SK-N-SH treated with all-trans-retinoic acid at 6 μM for 48 hours (cell line): ENCODE measurements around the gene HLA-G.
"Not testable (repeated sequence)": the region's sequence is repeated elsewhere in the genome, so short reads cannot be mapped to it uniquely, and the experiment has no call there.

Source experiments
- ATAC-seq: fragments of 200-7000 bp; cut with Tn5 transposase; 3 replicates; pipeline ENCODE4 v1.9.1; 2020; ENCODE audit warnings: mild to moderate bottlenecking, moderate library complexity
- ARNTL ChIP-seq: fragments of 450-650 bp; formaldehyde crosslinking; IDR thresholded peaks from 2 replicates; pipeline ENCODE4 v1.5.0; 2020; ENCODE audit warnings: low read depth, mild to moderate bottlenecking, moderate library complexity, borderline replicate concordance
- BACH2 ChIP-seq: fragments of 250-450 bp; sonication (Bioruptor Pico); IDR thresholded peaks from 2 replicates; pipeline ENCODE4 v1.9.0; 2021; ENCODE audit warnings: mild to moderate bottlenecking, borderline replicate concordance
- CREB5 ChIP-seq: fragments of 250-450 bp; sonication (Bioruptor Pico); IDR thresholded peaks from 2 replicates; pipeline ENCODE4 v1.5.1; 2020; ENCODE audit warnings: low read depth, mild to moderate bottlenecking, moderate library complexity
- CSDC2 ChIP-seq: fragments of 250-450 bp; sonication (Bioruptor Pico); IDR thresholded peaks from 2 replicates; pipeline ENCODE4 v1.5.0; 2020; ENCODE audit warnings: mild to moderate bottlenecking, moderate library complexity
- CSRNP3 ChIP-seq: fragments of 250-450 bp; sonication (Bioruptor Pico); IDR thresholded peaks from 2 replicates; pipeline ENCODE4 v1.5.1; 2021; ENCODE audit warnings: mild to moderate bottlenecking, moderate library complexity
- ESRRG ChIP-seq: fragments of 250-450 bp; sonication (Bioruptor Pico); IDR thresholded peaks from 2 replicates; pipeline ENCODE4 v1.6.1; 2021; ENCODE audit warnings: mild to moderate bottlenecking
- GLIS3 ChIP-seq: fragments of 250-450 bp; sonication (Bioruptor Pico); IDR thresholded peaks from 2 replicates; pipeline ENCODE4 v1.5.0; 2020; ENCODE audit warnings: mild to moderate bottlenecking, moderate library complexity
- ISL1 ChIP-seq: fragments of 250-450 bp; sonication (Bioruptor Pico); IDR thresholded peaks from 2 replicates; pipeline ENCODE4 v2.1.2; 2022; ENCODE audit warnings: mild to moderate bottlenecking, moderate library complexity
- OSR1 ChIP-seq: fragments of 250-450 bp; sonication (Bioruptor Pico); IDR thresholded peaks from 2 replicates; pipeline ENCODE4 v1.8.0; 2022; ENCODE audit warnings: moderate library complexity, mild to moderate bottlenecking, inconsistent platforms
- PATZ1 ChIP-seq: fragments of 250-450 bp; sonication (Bioruptor Pico); IDR thresholded peaks from 2 replicates; pipeline ENCODE4 v1.8.0; 2020; ENCODE audit warnings: mild to moderate bottlenecking, moderate library complexity, borderline replicate concordance
- POU6F1 ChIP-seq: fragments of 250-450 bp; sonication (Bioruptor Pico); IDR thresholded peaks from 2 replicates; pipeline ENCODE4 v1.8.0; 2021; ENCODE audit warnings: low read depth, mild to moderate bottlenecking, moderate library complexity, borderline replicate concordance
- PPARA ChIP-seq: fragments of 250-450 bp; sonication (Bioruptor Pico); IDR thresholded peaks from 2 replicates; pipeline ENCODE4 v1.5.0; 2020; ENCODE audit warnings: mild to moderate bottlenecking, borderline replicate concordance
- RARB ChIP-seq: fragments of 250-450 bp; sonication (Bioruptor Pico); IDR thresholded peaks from 2 replicates; pipeline ENCODE4 v1.8.0; 2021; ENCODE audit warnings: mild to moderate bottlenecking, moderate library complexity
- SNAI2 ChIP-seq: fragments of 250-450 bp; sonication (Bioruptor Pico); IDR thresholded peaks from 2 replicates; pipeline ENCODE4 v1.5.0; 2020; ENCODE audit warnings: mild to moderate bottlenecking, moderate library complexity
- TCF4 ChIP-seq: fragments of 250-450 bp; sonication (Bioruptor Pico); IDR thresholded peaks from 2 replicates; pipeline ENCODE4 v1.8.0; 2021; ENCODE audit warnings: mild to moderate bottlenecking, moderate library complexity, borderline replicate concordance
- TOX ChIP-seq: fragments of 250-450 bp; sonication (Bioruptor Pico); IDR thresholded peaks from 2 replicates; pipeline ENCODE4 v1.8.0; 2021; ENCODE audit warnings: mild to moderate bottlenecking, moderate library complexity, borderline replicate concordance
- TSHZ2 ChIP-seq: fragments of 250-450 bp; sonication (Bioruptor Pico); IDR thresholded peaks from 2 replicates; pipeline ENCODE4 v1.5.0; 2020; ENCODE audit warnings: mild to moderate bottlenecking, moderate library complexity
- ZFP3 ChIP-seq: fragments of 250-450 bp; sonication (Bioruptor Pico); IDR thresholded peaks from 2 replicates; pipeline ENCODE4 v1.5.0; 2020; ENCODE audit warnings: mild to moderate bottlenecking, moderate library complexity
- ZFP30 ChIP-seq: fragments of 450-650 bp; formaldehyde crosslinking; IDR thresholded peaks from 2 replicates; pipeline ENCODE4 v1.5.0; 2022; ENCODE audit warnings: mild to moderate bottlenecking, moderate library complexity
- ZNF565 ChIP-seq: fragments of 450-650 bp; formaldehyde crosslinking; conservative IDR thresholded peaks from 2 replicates; pipeline ENCODE4 v1.5.0; 2020; ENCODE audit warnings: low read depth, mild to moderate bottlenecking, moderate library complexity
- ZNF8 ChIP-seq: fragments of 450-650 bp; formaldehyde crosslinking; IDR thresholded peaks from 2 replicates; pipeline ENCODE4 v1.5.0; 2020; ENCODE audit warnings: mild to moderate bottlenecking, moderate library complexity

Gene HLA-G

GRCh38 chr6:29872791-29873190, 45.2 kb downstream of the HLA-G start:
- TF ChIP-seq GLIS3, result no peak
- TF ChIP-seq ZFP30 (CRISPR knock-in tag), result no peak
- no peak for TF ChIP-seq RARB
- no peak for TF ChIP-seq ZFP3 (CRISPR knock-in tag)
- no peak for TF ChIP-seq ZNF8 (CRISPR knock-in tag)
- no peak for TF ChIP-seq ESRRG (CRISPR knock-in tag)
- TF ChIP-seq ZNF565 (CRISPR knock-in tag), result no peak
- TF ChIP-seq PATZ1, result no peak
- no peak for TF ChIP-seq PPARA
- TF ChIP-seq ISL1 (CRISPR knock-in tag), result no peak
- no peak for TF ChIP-seq POU6F1 (CRISPR knock-in tag)
- no peak for TF ChIP-seq SNAI2 (CRISPR knock-in tag)
- TF ChIP-seq TSHZ2 (CRISPR knock-in tag), result no peak
- TF ChIP-seq ARNTL (CRISPR knock-in tag), result no peak
- TF ChIP-seq CSRNP3 (CRISPR knock-in tag), result no peak
- TF ChIP-seq TCF4, result no peak
- TF ChIP-seq OSR1 (CRISPR knock-in tag), result no peak
- no peak for TF ChIP-seq BACH2 (CRISPR knock-in tag)
- ATAC-seq, result no peak

GRCh38 chr6:29875257-29875656, 47.6 kb downstream of the HLA-G start:
- no peak for ATAC-seq
- no peak for TF ChIP-seq TOX (CRISPR knock-in tag)
- TF ChIP-seq SNAI2 (CRISPR knock-in tag), result no peak
- TF ChIP-seq CSDC2 (CRISPR knock-in tag), result no peak
- TF ChIP-seq PATZ1, result no peak
- TF ChIP-seq ZFP30 (CRISPR knock-in tag), result no peak
- TF ChIP-seq CREB5 (CRISPR knock-in tag), result no peak
- no peak for TF ChIP-seq ARNTL (CRISPR knock-in tag)
- no peak for TF ChIP-seq TSHZ2 (CRISPR knock-in tag)
- TF ChIP-seq ESRRG (CRISPR knock-in tag), result no peak
- TF ChIP-seq ISL1 (CRISPR knock-in tag), result no peak
- TF ChIP-seq GLIS3, result no peak
- no peak for TF ChIP-seq CSRNP3 (CRISPR knock-in tag)
- no peak for TF ChIP-seq OSR1 (CRISPR knock-in tag)
- TF ChIP-seq, all 23 proteins: peak for 0

- ATAC-seq, result not testable (repeated sequence)
Observed at GRCh38 chr6:29875734-29876133, 48.1 kb downstream of the HLA-G start.
